Activated CD8-positive, alpha-beta memory T cell treated with anti-CD3 and anti-CD28 coated beads for 1 hour (primary cell): Measurements from ENCODE around the gene COL8A2.

ENCODE experiments used
- DNase-seq, 2 donors: peaks; one replicate each; pipeline ENCODE4 v3.0.0-alpha.2; 2020; ENCODE audit warnings: low read depth in 1 of 2; ENCODE audit errors: extremely low read depth in 1 of 2

COL8A2 gene

GRCh38 chr1:36137226-36137625, 12.2 kb upstream of the COL8A2 start:
- DNase-seq: no peak

DNA sequence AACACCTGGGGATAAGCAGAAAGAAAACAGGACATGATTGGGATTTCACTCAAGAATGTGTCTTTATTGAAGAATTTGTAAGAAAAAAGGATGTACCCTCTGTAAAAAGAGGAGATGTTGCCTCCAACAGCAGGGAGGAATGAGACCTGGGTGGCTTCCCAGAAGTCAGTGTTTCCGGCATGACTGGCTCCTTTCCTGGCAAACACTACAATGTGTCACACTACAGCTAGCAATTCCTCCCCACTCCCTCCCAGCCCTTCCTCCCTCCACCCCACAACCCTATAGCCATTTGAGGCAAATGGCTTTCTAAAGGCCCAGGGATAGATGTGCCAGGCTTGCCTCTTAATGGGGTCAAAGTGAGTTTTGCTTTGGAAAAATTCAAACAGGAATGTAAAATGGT, 11.5 kb upstream of the COL8A2 start:
- DNase-seq: no peak

DNA sequence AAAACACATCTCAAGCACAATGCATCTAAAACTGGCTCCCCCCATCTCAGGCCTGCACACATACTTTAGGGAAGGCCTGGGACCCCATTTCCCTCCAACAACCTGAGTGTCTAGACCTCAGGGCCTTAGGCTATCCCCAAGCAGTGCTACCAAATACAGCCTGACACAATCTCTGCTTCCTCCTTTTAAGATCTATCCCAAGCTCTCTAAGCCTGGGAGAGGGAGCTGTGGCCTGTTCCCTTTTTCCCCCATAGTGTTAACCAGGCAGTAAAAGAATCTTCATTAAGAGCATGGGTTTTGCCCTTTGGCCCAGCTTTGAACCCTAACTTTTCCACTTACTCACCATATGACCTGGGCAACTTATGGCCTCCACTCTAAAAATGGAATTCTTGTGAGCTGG, 10.8 kb upstream of the COL8A2 start:
- DNase-seq: no peak

GRCh38 chr1:36135330-36135667, 10.3 kb upstream of the COL8A2 start:
- no peak for DNase-seq

- DNase-seq: no peak
Observed at GRCh38 chr1:36134505-36135329, 9.7 kb upstream of the COL8A2 start.

DNA sequence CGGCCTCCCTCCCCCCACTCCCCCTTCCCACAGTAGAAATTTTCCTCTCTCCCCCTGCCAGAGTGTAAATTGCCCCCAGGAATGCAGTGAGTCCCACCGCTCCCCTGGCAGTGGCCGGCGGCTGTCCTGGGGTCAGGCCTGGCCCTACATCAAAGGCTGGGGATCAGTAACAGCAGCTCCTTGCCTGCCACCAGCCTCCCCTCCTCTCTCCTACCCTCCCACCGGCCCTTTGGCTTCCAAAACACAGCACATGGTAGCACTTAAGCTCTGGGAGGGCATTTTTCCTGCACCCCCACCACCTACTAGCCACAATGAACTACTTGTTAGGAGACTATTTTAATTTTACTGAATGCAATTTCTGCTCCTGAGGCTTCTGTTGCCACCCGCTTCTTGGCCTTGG, 9.0 kb upstream of the COL8A2 start:
- no peak for DNase-seq

DNA sequence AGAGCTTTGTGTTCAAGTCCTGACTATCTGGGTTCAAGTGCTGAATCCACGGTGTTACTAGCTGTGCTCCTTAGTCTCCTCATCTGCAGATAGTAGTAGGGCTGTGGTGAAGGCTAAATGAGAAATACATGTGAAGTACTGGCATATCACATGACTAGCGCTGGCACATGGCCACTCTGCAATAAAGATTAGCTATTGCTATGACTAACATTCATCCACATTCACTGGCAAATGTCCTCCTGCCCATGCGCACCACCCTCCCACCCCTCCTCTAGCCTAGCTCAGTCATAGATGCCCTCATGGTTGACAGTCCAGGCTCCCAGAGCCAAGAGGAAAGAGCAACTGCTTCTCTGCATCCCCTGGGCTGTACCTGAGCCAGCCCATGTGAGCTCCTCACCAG, 8.5 kb upstream of the COL8A2 start:
- DNase-seq: no peak

DNA sequence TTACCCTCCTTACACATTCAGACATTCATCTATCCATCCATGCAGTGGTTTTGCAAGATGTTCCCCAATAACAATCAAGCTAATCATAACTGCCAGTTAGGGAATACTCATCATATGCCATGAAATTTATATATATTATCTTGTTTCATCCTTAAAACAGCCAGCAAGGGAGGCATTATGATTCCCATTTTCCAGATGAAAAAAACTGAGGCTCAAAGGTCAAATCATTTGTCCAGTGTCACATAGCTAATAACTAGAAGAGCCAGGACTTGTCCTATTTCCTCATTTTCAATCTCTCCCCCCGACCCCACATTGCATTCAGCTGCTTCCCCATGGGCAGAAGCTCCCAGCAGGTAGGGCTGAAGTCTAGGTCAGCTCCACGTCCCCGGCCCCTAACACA, 7.0 kb upstream of the COL8A2 start:
- DNase-seq: no peak

GRCh38 chr1:36128905-36129206, 3.8 kb upstream of the COL8A2 start:
- DNase-seq: no peak

DNA sequence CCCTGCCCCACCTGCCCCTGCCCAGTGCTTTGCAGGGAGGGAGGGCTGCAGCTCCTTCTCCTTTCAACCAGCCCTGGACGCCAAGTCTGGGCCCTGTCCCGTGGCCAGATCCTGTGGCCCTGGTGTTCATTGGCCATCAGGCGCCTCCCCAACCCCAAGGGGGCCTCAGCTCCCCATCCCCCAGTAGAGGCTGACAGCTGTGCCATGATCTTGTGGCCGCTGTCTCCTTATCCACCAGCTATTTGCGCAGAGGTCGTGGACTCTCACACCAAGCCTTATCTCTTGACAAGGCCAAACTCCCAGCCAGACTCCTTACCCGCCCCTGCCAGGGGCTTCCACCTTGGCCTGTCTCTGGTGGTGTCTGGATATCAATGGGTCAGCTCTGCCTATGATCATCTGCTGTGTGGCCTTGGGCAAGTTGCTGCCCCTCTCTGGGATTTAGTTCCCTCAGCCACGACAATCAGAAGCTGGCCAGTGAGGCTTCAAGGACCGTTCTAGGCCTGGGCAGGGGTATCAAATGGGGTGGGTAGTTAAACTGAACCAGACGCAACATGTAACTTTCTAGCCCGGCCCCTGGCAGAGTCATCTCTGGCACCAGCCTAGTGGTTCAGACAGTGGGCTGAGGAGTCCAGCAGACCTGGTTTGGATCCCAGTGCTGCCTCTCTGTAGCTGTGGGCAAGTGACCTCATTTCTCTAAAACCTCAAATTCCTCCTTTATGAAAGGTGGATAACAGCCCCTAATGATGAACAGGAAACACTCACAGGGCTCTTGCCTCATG, 3.3 kb upstream of the COL8A2 start:
- no peak for DNase-seq

DNA sequence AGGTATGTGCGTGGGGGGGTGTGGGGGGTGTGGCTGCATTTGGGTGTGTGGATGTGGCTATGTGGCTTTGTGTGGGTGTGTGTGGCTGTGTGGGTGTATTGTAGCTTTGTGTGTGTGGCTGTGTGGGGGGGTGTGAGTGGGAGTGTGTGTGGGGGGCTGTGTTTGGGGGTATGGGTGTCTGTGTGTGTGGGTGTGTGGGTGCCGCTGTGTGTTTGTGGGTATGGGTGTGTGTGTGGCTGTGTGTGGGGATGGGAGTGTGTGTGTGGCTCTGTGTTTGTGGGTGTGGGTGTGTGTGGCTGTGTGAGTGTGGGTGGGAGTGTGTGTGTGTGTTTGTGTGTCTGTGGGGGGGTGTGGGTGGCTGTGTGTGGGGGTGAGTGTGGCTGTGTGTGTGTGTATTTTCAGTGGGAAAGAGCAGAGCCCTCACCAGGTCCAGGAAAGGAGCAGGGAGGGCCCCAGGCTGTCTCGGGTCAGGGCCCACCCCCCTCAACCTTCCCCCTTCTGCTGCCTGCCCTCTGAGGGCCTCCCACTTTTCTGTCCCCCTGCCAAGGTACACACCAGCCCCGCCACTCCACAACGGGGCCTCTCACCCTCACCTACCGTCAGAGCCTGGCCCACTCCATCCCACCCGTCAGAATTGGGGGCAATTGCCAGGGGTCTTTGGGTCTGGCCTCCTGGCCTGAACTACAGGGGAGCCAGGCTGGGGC, 1.9 kb upstream of the COL8A2 start:
- DNase-seq: no peak

- DNase-seq: no peak
Observed at GRCh38 chr1:36126005-36126716, 1.1 kb upstream of the COL8A2 start.

DNA sequence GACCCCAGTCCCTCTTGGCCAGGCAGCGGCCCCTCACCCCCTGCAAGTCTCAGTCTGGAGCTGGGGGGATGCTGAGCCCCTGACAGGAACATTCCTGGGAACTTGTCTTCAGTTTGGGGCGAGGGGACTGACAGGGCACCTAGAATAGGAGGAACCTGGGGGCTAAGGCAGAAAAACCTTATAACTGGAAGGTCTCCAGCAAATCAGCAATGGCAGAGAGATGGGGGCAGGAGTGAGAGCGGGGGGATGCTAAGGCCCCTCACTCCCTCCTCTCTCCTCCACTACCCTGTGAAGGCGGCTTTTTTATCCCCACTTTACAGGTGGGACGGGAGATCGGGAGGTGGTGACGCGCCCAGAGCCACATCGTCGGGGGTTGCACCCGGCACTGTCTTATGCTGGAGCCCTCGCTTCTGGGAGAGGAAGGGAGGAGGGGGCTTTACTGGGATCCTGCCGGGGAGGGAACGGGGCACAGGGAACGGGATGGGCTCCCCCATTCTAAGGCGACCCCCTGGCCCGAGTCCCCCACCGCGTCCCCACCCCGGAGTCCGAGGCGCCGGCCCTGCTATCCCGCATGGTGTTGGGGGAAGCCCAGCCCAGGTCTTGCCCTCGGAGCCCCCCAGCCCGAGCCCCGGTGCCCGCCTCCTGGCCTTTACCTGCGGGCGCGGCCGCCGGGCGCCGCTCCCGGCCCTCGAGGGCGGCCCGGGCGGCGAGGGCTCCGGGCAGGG, 456 bp downstream of the COL8A2 start:
- no peak for DNase-seq

- DNase-seq: no peak
Observed at GRCh38 chr1:36123356-36123755, 1.7 kb downstream of the COL8A2 start.

- DNase-seq: no peak
Observed at GRCh38 chr1:36122062-36123030, 2.7 kb downstream of the COL8A2 start.

GRCh38 chr1:36119456-36119855, 5.6 kb downstream of the COL8A2 start:
- no peak for DNase-seq

DNA sequence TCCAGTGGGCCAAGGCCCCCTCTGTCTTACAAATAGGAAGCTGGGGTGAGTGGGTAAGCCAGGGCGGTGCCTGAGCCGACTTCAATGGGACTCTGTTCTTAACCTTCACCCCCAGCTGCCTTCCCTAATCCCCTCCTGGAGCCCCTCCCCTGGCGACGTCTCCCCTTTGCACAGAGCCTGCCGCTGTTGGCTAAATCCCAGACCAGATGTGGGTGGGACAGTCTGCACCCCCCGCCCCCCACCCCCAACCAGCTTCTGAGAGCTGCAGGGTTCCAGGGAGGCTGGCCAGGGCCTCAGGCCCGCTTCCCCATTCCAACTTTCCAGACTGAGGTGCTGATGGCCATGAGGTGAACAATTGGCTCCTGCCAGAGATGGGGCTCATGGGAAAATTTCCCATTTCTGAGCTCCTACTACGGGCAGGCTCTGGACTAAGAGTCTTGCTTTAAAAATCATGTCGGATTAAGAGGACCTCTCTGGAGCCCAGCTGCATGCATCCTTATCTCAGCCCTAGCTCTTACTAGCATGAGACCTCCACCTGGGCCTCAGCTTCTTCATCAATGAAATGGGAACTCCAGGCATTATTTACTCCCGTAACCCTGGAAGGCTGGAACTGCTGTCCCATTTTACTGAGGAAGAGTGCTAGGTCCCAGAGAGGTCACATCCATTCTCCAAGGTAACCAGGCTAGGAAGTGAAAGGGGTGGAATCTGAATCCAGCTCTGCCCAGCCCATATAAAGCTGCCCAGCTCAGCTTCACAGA, 6.4 kb downstream of the COL8A2 start:
- DNase-seq: no peak

DNA sequence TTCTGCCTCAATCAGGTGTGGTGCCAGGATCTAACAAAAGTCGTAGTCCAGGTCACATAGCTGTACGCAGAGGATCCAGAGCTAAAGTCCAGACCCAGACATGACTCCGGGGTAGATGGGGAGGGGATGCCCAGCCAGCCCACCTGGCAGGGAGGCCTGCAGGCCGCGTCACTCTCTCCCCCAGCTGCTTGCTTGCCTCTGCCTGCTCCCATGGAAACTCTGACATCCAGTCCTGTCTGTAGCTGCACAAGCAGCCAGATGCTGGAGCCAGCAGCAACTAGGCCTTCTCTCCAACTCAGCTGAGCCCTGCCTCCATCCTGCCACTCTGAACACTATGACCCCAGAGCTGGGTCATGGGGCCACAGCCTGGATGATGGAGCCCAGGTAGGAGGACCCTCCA, 8.1 kb downstream of the COL8A2 start:
- DNase-seq: no peak

- DNase-seq: no peak
Observed at GRCh38 chr1:36115931-36116330, 9.1 kb downstream of the COL8A2 start.
